OCI-LY3 (cell line): ENCODE data around the gene MYZAP.

Source experiments
- H2AFZ ChIP-seq: fragments of 200-600, 300-600 bp; shearing (Covaris generic); 2 replicates; pipeline ENCODE4 v1.6.0; 2014; ENCODE audit warnings: antibody characterized with exemption, low read depth, low read length
- H3K27ac ChIP-seq: fragments of 200-600, 300-600 bp; sonication (generic); 2 replicates; pipeline ENCODE4 v1.5.1; 2014; ENCODE audit warnings: mild to moderate bottlenecking, low read length, moderate library complexity, mixed read lengths
- H3K27me3 ChIP-seq: fragments of 200-600, 300-600 bp; sonication (generic); 2 replicates; pipeline ENCODE4 v1.6.1; 2014; ENCODE audit warnings: low read depth, low read length, mixed read lengths
- H3K36me3 ChIP-seq: fragments of 200-600, 300-600 bp; sonication (generic); replicated peaks from 2 replicates; pipeline ENCODE3; 2014; ENCODE audit warnings: low read depth, low read length, mixed read lengths
- H3K4me1 ChIP-seq: fragments of 300-600, 200-600 bp; sonication (generic); 2 replicates; pipeline ENCODE4 v1.6.1; 2014; ENCODE audit warnings: low read length, mixed read lengths
- H3K4me2 ChIP-seq: fragments of 200-600, 300-600 bp; sonication (generic); 2 replicates; pipeline ENCODE4 v1.6.1; 2014; ENCODE audit warnings: low read length, mixed read lengths
- H3K4me3 ChIP-seq: fragments of 300-600, 200-600 bp; sonication (generic); 2 replicates; pipeline ENCODE4 v1.5.1; 2014; ENCODE audit warnings: antibody characterized with exemption, mild to moderate bottlenecking, low read length, moderate library complexity
- H3K79me2 ChIP-seq: fragments of 300-600, 200-600 bp; shearing (Covaris generic); 2 replicates; pipeline ENCODE4 v1.6.1; 2014; ENCODE audit warnings: mild to moderate bottlenecking, low read length, mixed read lengths
- H3K9ac ChIP-seq: fragments of 300-600, 200-600 bp; shearing (Covaris generic); 2 replicates; pipeline ENCODE4 v1.6.0; 2014; ENCODE audit warnings: mild to moderate bottlenecking, low read length, moderate library complexity
- H3K9me3 ChIP-seq: fragments of 200-600, 300-600 bp; shearing (Covaris generic); 2 replicates; pipeline ENCODE4 v1.6.1; 2014; ENCODE audit warnings: low read length, mixed read lengths; ENCODE audit not compliant: insufficient read depth
- H4K20me1 ChIP-seq: fragments of 200-600, 300-600 bp; sonication (generic); 2 replicates; pipeline ENCODE4 v1.6.1; 2016; ENCODE audit warnings: low read length, mixed read lengths; ENCODE audit not compliant: insufficient read depth
- EZH2phosphoT487 ChIP-seq: fragments of 200-600 bp; shearing (Covaris generic); IDR thresholded peaks from 2 replicates; pipeline ENCODE4 v1.6.1; 2018; ENCODE audit warnings: antibody characterized with exemption, mixed run types, low read depth
- TF ChIP-seq, protein P1 (sequence below): fragments of 200-600, 300-600 bp; sonication (generic); IDR thresholded peaks from 2 replicates; pipeline ENCODE4 v1.5.1; 2014; ENCODE audit warnings: antibody characterized with exemption, low read length, low read depth

The MYZAP gene

GRCh38 chr15:57637846-57638245, 46.1 kb downstream of the MYZAP start:
- no peaks in the 10 kb centered on the region for H3K27me3 ChIP-seq
- no peak overlapping the region for H2AFZ ChIP-seq
- no peaks in the 10 kb centered on the region for H3K36me3 ChIP-seq
- no peak overlapping the region for H3K27ac ChIP-seq
- H3K79me2 ChIP-seq = no peaks in the 10 kb centered on the region
- no peak overlapping the region for H3K9ac ChIP-seq
- TF ChIP-seq, protein P1, sequence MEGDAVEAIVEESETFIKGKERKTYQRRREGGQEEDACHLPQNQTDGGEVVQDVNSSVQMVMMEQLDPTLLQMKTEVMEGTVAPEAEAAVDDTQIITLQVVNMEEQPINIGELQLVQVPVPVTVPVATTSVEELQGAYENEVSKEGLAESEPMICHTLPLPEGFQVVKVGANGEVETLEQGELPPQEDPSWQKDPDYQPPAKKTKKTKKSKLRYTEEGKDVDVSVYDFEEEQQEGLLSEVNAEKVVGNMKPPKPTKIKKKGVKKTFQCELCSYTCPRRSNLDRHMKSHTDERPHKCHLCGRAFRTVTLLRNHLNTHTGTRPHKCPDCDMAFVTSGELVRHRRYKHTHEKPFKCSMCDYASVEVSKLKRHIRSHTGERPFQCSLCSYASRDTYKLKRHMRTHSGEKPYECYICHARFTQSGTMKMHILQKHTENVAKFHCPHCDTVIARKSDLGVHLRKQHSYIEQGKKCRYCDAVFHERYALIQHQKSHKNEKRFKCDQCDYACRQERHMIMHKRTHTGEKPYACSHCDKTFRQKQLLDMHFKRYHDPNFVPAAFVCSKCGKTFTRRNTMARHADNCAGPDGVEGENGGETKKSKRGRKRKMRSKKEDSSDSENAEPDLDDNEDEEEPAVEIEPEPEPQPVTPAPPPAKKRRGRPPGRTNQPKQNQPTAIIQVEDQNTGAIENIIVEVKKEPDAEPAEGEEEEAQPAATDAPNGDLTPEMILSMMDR = no peak
- TF ChIP-seq EZH2phosphoT487 = no peak
- H3K9me3 ChIP-seq = no peaks in the 10 kb centered on the region
- peak overlapping the region; percentile 36; the same call in 1 of the 2 replicates for H3K4me2 ChIP-seq
- no peak overlapping the region for H3K4me3 ChIP-seq
- H3K4me1 ChIP-seq = peaks cover 37% of the 10 kb centered on the region
- no peaks in the 10 kb centered on the region for H4K20me1 ChIP-seq

GRCh38 chr15:57639306-57639705, 47.6 kb downstream of the MYZAP start:
- Histone ChIP-seq H3K36me3 (no peaks in the 10 kb centered on the region), H3K4me1 (peaks cover 37% of the 10 kb centered on the region), H3K9ac (no peak overlapping the region; the same call in 1 of the 2 replicates), H2AFZ (peak overlapping the region; percentile 18; the same call in 1 of the 2 replicates), H3K4me3 (no peak overlapping the region), H3K27ac (no peak overlapping the region), H3K79me2 (no peaks in the 10 kb centered on the region), H4K20me1 (no peaks in the 10 kb centered on the region), H3K9me3 (no peaks in the 10 kb centered on the region), H3K4me2 (peak overlapping the region; percentile 33), H3K27me3 (no peaks in the 10 kb centered on the region)
- TF ChIP-seq EZH2phosphoT487 = no peak
- TF ChIP-seq, protein P1 = no peak

GRCh38 chr15:57640930-57641682, 49.4 kb downstream of the MYZAP start:
- Histone ChIP-seq H3K4me3 (no peak overlapping the region), H2AFZ (no peak overlapping the region), H3K4me2 (peak overlapping the region; percentile 35), H4K20me1 (no peaks in the 10 kb centered on the region), H3K4me1 (peaks cover 37% of the 10 kb centered on the region), H3K27me3 (no peaks in the 10 kb centered on the region), H3K79me2 (no peaks in the 10 kb centered on the region), H3K36me3 (no peaks in the 10 kb centered on the region), H3K9me3 (no peaks in the 10 kb centered on the region), H3K9ac (no peak overlapping the region), H3K27ac (no peak overlapping the region)
- TF ChIP-seq, protein P1 = peak; percentile 69
- no peak for TF ChIP-seq EZH2phosphoT487

DNA sequence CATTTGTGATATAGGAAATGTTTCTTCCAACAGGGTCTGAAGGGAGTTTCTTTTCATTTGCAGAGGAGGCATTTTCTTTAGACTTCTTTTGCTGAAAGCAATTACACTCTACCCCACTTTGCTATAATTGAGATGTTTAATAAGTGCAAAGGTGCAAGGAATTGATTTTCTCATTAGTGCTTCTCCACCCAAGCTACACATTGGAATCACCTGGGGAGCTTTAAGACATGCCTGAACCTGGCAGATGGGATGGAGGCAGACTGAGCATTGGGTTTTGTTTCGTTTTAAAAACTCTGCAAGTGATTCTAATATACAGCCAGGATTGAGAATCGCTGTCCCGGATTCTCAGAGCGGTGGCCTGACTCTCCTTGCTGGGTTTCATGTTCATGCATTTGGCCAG, 52.1 kb downstream of the MYZAP start:
- Histone ChIP-seq H3K79me2 (no peaks in the 10 kb centered on the region), H3K9me3 (no peaks in the 10 kb centered on the region), H3K4me3 (no peak overlapping the region), H4K20me1 (no peaks in the 10 kb centered on the region), H3K36me3 (no peaks in the 10 kb centered on the region), H2AFZ (no peak overlapping the region), H3K9ac (no peak overlapping the region), H3K4me1 (peaks cover 47% of the 10 kb centered on the region), H3K4me2 (no peak overlapping the region), H3K27ac (no peak overlapping the region), H3K27me3 (peaks cover 5% of the 10 kb centered on the region; the same call in 1 of the 2 replicates)
- TF ChIP-seq EZH2phosphoT487 = no peak
- TF ChIP-seq, protein P1 = no peak
